SIG-M5 treated with dmso at 0.1 percent for 504 hours (cell line): ENCODE results near the gene EGFL7.

Experiments
- DNase-seq: peaks from one replicate; lab custom pipeline; 2025; ENCODE audit not compliant: unreplicated experiment; lab: John Stamatoyannopoulos, UW

The EGFL7 gene

DNA sequence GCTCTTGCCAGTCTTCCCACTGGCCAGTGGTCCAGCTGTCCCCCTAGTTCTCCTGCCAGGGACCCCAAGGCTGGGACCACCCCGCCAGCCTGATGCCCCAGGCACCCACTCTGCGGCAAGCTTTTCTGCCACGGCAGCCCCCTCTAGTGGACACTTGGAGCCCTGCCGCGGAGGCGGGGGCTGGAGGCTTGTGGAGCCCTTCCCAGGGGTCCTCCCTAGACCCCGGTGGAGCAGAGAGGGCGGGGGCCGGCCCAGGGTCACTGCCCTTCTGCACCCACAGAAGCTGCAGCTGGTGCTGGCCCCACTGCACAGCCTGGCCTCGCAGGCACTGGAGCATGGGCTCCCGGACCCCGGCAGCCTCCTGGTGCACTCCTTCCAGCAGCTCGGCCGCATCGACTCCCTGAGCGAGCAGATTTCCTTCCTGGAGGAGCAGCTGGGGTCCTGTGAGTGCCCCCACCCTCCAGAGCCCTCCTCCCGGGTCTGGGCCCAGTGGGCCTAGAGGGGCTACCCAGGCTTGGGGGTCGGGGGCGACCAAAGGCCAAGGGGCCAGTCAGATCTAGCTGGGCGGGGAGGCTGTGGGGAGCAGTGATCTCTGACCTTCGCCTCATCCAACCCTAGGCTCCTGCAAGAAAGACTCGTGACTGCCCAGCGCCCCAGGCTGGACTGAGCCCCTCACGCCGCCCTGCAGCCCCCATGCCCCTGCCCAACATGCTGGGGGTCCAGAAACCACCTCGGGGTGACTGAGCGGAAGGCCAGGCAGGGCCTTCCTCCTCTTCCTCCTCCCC lies 9.1 kb downstream of the EGFL7 start:
- no peak for DNase-seq

DNA sequence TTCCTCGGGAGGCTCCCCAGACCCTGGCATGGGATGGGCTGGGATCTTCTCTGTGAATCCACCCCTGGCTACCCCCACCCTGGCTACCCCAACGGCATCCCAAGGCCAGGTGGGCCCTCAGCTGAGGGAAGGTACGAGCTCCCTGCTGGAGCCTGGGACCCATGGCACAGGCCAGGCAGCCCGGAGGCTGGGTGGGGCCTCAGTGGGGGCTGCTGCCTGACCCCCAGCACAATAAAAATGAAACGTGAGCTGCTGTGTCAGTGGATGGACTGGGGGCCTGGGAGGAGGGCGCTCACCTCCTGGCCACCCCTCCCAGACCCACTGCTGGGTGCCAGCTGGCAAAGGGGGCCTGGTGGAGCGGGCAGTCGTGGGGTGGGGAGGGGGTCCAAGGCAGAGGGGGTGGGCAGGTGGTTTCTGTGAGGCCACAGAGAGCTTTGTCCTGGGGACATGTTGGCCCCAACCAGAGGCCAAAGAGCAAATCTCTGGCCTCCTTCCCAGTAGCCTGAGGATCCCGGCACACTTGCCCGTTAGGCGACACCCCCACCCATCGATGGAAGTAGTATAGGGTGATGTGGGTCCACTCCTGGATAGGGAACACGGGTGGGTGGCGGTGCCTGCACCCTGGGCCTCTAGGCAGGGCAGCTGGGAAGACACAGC lies 9.8 kb downstream of the EGFL7 start:
- no peak for DNase-seq

GRCh38 chr9:136673088-136673974 lies 10.6 kb downstream of the EGFL7 start:
- no peak for DNase-seq

DNA sequence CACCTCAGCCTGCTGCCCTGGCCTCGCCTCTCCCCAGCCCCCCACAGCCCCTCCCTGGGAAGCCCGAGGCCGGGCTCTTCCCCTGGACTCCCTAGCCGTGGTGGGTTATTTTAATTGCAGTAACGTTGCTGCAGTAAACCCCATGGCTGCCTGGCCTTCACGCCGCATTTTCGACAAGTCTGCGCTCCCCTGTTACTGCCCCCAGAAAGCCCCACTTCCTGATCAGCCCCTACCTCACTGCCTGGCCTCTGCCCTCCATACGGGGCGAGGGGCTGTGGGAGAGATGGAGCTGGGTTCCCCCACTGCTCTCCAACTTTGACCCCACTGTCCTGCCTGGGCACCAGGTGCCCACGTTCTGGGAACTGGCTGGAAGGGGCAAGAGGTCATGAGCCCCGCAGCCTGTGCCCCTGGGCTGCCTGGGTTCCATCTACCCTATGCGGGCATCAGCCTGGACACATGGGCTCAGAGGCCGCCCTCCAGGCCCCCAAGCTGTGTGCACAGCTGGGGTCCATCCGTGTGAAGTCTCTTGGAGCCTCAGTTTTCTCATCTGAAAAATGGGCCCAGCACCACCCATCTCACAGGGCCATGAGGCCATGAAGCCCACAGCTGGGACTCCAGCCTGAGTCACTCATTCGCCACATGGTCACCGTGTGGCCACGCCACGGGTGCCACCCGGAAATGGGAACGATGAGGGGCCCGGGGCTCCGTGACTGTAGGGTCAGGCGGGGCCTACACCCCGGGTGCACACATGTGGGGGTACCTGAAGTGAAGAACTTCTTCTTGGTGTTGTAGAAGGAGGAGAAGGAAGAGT lies 11.5 kb downstream of the EGFL7 start:
- DNase-seq: no peak

DNA sequence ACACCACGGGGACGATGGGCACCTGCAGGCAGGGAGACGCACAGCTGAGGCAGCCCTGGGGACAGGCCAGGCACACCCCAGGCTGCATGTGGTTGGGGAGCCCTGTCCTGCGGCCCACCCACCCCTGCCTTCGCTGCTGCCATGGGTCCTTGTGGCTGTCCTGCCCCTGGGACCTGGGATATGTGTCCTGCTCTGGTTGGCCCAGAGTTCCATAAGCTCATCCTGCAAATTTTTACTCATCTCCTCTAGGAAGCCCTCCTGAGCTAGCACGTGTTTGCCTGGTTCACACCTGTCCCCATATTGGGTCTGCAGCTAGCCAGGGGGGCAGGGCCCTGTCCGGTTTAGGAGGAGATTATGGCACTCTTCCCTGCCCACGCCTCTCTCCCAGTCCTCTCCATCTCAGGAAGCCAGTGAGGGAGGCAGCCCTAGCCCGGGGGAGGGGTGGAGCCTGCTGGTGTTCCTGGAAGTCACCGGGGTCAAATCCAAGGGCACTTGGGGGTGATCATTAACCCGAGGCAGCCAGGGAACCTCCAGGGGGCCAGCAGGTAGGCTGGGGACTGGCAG lies 12.2 kb downstream of the EGFL7 start:
- DNase-seq: no peak

- no peak for DNase-seq
Observed at GRCh38 chr9:136675477-136676296, 13.0 kb downstream of the EGFL7 start.

GRCh38 chr9:136676297-136676794 lies 13.6 kb downstream of the EGFL7 start:
- DNase-seq: no peak

GRCh38 chr9:136676920-136677686 lies 14.4 kb downstream of the EGFL7 start:
- DNase-seq: no peak

GRCh38 chr9:136678034-136678433 lies 15.3 kb downstream of the EGFL7 start:
- no peak for DNase-seq

GRCh38 chr9:136678624-136679023 lies 15.9 kb downstream of the EGFL7 start:
- no peak for DNase-seq

GRCh38 chr9:136679431-136679941 lies 16.8 kb downstream of the EGFL7 start:
- peak; percentile 90 for DNase-seq

GRCh38 chr9:136681029-136681428 lies 18.3 kb downstream of the EGFL7 start:
- no peak for DNase-seq

DNA sequence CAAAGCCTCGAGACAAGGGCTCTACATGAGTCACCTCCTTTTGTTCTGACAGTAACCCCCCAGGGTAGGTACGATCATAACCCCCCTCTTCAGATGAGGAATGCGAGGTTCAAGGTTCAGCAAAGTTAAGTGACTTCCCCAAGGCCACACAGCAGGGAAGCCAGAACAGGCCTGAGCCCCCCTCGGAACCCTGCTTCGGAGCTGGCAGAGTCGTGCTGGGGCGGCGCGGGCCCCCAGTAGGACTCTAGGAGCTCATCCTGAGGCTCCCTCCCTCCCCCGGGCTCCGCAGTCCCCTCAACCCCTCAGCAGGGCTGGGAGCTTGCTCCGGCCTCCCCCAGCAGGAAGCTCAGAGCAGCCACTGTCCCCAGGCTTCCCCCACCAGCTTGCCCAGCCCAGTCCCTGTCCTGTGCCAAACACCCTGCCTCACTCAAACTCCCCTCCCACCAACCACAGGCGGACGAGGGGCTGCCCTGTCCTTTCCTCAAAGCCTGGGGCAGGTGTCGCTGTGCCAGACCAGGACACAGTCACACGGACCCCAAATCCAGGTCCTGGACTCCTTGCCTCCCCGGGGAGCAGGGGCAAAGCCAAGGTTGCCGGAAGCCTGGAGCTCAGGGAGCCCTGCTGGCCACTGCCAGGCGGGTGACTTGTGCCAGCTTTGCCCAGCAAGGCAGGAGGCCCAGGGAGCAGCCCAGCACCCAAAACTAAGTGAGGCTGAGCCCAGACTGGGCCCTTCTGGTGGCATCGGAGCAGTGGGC lies 19.4 kb downstream of the EGFL7 start:
- DNase-seq: no peak

GRCh38 chr9:136682710-136683109 lies 20.0 kb downstream of the EGFL7 start:
- DNase-seq: no peak

DNA sequence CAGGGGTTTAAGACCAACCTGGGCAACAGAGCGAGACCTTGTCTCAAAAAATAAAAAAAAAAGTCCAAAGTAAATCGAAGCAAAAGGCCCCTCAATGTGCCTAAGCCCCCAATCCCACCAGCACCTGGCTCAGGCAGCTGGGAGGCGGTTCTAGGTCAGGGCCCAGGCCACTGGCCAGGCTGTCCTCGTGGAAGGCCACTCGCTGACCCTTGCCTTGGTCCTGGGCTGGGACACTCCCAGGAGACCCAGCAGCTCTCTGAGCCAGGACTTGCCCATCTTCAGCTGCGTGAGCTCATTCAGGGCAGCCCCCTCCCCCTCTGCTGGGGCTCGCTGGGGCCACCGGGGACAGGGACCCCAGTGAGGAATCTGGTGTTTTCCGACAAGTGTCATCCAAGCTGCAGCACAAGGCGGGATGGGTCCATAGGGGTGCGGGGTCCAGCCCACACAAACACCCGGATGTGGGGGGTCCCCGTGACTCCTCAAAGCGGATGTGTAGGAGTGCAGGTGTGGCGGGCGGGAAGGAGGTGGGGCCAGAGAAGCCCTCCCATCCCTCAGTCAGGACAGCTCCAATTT lies 20.5 kb downstream of the EGFL7 start:
- DNase-seq: no peak

DNA sequence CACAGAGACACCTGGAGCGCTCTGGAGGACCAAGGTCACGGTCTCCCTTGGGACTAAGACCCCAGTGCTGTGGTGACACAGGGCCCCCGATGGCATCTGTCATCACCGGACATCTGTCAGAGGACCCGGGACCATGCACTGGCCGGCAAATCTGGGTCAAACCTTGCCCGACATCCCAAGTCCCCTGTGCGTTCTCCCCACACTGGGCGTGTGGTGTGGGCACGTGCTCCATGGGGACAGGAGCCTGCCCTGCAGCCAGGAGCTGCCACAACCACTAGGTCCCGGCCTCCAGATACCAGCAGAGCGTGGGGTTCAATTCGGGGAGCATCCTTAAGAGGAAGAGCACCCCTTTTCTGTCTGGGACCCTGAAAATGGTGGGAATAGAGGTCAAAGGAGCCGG lies 21.0 kb downstream of the EGFL7 start:
- DNase-seq: no peak

DNA sequence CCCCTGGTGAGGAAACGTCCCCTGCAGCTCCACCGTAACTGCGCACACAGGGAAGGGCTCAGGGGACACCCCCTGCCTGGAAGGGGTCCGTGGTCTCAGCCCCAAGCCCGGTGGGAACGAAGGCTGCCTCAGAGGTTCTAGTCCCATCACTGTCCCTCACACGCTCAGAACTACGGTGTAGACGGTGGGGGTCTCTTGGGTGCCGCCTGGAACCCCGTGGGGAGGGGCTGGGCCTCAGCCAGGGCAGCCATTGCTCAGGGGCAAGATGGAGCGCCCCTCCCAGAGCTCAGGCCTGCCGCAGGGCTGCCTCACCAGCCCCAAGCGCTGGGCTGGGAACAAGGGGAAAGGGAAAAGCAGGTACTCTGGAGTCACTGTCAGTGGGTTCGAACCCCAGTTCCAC lies 21.6 kb downstream of the EGFL7 start:
- no peak for DNase-seq
